ENCODE measurements around the gene SMPX.
A peak's percentile ranks its signal among the peaks of the same experiment; 100 is the strongest.
"Not testable (repeated sequence)": the region's sequence is repeated elsewhere in the genome, so short reads cannot be mapped to it uniquely, and the experiment has no call there.

SMPX gene

DNA sequence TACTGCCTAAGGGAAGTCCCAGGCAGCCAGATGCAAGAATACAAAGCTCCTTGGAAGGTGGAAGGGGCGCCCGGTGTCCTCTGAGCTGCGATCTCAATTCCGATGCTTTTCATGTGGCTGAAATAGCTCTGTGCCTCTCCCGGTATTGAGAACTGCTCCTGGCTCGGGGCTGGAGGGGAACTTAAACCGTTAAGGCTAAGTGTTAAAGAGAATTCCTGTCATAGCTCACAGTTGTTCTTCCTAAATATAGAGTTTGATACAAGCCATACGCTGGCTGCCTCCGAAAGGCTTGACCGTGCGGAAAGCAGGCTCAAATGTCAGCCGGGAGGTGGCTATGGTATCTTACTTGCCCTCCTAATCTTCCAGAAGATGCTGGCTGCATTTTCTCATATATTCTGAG is at the start of gene SMPX:
Gene SMPX, minus strand, starts transcription at position 157 of the 400 bp plus-strand sequence. CDS start 3,826 bp downstream, outside the sequence.
- no peak for DNase-seq

- no peak for DNase-seq
Measured at GRCh38 chrX:21806691-21807090, 48.8 kb upstream of the SMPX start.

DNA sequence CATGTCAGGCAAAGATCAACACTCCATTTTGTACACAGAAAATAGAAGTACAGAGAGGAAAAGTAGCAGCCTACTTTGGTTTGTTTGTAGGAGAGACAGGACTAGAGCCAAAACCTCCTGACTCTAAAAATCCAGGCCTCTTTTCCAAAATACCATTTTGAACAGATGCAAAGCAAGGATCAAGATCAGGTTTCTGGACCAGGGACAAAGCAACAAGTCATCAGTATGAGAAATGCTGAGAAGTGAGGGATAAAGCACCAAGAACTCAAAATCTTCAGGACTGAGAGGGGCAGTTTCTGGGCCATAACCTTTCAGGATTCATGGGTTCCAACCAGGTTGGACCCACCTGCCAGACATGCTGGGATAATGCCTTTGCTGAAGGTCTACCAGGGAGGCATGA is 44.9 kb upstream of the SMPX start:
- DNase-seq, result no peak

DNA sequence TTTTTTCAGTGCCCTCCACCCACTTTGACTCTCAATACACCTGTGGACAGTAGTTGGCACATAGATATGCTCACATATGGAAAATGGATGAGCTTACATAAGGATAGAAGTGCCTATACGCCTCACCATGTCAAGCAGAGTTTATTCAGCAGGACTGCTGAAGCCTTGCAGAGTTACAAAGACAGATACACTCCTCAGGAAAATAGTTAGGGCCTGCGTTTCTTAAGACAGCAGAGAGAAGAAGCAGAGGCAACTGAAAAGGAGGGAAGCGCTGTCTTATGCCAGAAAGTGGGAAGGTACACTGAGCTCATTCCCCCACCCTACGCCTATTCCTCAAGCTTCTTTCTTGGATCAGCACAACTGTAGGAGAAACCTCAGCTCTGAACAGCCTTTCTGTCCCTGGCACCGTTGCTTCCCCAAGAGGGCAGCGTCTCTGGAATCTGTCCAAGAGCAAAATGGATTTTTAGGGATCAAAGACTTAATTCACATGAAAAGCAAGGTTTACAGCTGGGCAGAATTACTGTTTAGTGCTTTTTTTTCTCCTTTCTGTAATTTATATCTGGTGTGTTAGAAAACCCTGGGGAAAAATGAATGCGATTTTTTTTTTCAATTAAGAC is 44.2 kb upstream of the SMPX start:
- DNase-seq, result no peak

GRCh38 chrX:21800344-21800770 is 42.4 kb upstream of the SMPX start:
- DNase-seq, result no peak

- no peak for DNase-seq
Measured at GRCh38 chrX:21799767-21800166, 41.9 kb upstream of the SMPX start.

- DNase-seq, result no peak
Measured at GRCh38 chrX:21798677-21799219, 40.8 kb upstream of the SMPX start.

GRCh38 chrX:21781976-21782375 is 24.1 kb upstream of the SMPX start:
- no peak for DNase-seq

GRCh38 chrX:21781525-21781924 is 23.6 kb upstream of the SMPX start:
- no peak for DNase-seq

GRCh38 chrX:21779095-21779494 is 21.2 kb upstream of the SMPX start:
- no peak for DNase-seq

DNA sequence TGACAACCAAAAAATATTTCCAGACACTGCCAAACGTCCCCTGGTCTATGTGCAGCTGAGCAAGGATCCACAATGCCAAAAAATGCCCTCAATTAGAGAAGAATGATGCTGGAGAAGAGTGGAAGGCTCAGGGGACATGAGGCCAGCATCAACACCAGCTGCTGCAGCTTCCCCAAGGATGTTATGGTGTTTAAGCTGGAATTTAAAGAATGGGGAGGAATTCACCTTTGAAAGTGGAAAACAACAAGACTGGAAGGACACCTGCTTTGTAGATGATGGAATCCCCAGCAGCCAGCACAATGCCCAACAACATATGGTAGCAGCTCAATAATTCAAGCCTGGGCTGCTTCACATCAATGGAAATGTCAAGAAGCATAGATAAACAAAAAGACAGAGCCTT is 20.3 kb upstream of the SMPX start:
- DNase-seq, result no peak

GRCh38 chrX:21775128-21775527 is 17.2 kb upstream of the SMPX start:
- DNase-seq, result not testable (repeated sequence)

DNA sequence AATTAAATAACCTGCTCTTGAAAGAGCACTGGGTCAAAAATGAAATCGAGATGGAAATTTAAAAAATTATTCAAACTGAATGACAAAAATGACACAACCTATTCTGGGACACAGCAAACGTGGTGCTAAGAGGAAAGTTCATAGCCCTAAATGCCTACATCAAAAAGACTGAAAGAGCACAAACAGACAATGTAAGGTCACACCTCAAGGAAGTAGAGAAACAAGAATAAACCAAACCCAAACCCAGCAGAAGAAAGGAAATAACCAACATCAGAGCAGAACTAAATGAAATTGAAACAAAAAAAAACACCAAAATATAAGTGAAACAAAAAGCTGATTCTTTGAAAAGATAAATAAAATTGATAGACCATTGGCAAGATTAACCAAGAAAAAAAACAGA is 15.1 kb upstream of the SMPX start:
- not testable (repeated sequence) for DNase-seq

DNA sequence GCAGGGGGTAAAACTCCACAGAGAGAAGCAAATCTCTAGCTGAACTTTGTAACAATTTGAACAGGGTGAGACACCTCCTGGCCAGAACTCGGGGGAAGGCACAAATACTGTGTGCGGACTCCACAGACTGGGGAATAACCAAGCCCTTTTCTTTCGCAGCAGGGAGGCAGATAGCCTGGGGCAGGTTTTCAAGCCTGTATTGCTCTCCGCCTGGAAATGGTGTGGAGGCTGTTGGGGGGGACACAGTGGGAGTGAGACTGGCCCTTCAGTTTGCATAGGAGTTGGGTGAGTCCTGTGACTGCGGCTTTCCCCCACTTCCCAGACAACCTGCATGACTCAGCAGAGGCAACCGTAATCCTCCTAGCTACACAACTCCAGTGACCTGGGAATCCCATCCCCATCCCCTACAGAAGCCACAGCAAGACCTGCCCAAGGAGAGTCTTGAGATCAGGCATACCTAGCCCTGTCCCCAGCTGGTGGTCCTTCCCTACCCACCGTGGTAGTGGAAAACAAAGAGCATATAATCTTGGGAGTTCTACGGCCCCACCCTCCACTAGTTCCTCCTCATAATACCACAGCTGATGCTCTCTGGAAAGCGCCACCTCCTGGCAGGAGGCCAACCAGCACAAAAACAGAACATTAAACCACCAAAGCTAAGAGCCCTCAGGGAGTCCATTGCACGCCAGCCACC is 12.9 kb upstream of the SMPX start:
- no peak for DNase-seq

GRCh38 chrX:21766101-21766500 is 8.2 kb upstream of the SMPX start:
- no peak for DNase-seq

DNA sequence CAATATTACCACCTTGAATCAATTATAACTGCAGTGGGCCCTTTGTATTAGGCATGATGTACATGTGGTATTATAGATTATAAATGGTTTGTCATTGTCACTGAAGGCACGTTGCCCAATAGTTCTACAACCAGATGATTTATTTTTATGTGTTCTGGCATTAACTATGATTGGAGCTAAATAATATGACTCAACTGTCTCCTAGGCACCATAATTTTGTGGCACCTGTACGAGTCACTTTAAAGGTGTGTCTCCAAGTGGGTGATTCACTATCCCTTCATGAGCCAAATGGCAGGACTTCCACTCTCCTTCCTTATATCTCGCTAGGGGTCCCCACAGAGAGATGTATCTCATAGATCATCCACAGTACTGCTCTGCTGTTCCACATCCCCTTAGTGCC is 6.1 kb upstream of the SMPX start:
- no peak for DNase-seq

- no peak for DNase-seq
Measured at GRCh38 chrX:21758488-21758887, 572 bp upstream of the SMPX start.

GRCh38 chrX:21756785-21757529 is 959 bp downstream of the SMPX start:
- DNase-seq, result no peak

DNA sequence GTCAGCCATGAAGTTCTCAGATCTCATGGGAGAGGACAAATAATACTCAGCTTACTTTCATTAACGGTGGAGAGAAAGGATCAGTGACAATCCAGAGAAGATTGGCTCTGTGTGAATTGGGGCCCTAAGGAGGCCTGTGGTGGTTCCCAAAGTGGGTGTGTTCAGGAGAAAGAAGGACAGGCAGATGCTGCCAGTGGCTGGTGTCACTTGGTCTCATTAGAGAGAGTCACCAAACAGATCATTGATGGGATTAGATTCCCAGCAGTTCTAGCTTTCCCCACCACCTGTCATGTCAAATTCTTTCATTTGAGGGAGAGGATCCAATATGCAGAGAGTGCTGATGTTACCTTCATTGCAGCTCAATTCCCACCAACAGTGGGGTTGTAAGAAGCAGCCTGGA is 8.0 kb downstream of the SMPX start:
- DNase-seq, result no peak

DNA sequence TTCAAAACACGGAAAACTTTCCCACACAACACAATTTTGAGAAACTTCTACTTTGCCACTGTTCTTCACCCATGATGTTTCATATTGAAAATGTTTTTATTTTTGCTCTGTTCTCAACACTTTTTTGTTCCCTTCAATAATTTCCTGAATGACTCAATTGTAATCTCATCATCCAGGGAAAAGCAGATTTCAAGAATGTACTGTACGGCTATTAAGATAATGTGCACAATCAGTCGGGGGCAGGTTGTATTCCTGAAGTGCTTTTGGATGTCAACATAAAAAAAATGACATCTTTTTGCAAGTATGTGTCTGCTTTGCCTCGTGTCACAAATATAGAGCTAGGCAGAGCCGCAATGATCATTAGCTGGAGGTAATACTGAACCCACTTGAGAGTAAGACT is 9.7 kb downstream of the SMPX start:
- no peak for DNase-seq

DNA sequence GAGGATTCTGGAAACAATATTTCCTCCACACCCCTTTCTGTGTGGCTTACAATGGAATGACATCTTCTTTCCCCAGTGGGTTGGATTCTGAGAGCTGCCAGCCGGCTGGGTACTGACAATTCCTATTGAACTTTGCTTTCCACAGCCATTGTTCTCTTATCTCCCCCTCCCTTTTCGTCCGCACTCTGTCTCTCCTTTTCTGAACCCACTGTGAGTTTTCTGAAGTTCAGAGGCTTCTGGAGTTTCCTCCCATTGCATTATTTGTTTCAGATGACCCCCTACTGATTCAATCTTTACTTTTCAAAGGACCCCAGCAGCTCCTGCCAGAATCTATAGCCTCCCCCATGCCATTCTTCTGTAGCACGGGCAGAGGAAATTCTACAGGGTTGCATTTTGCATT is 10.4 kb downstream of the SMPX start:
- DNase-seq, result no peak

GRCh38 chrX:21745756-21746155 is 12.2 kb downstream of the SMPX start:
- peak; percentile 24 to 39 for DNase-seq

GRCh38 chrX:21744721-21745120 is 13.2 kb downstream of the SMPX start:
- DNase-seq, result no peak

DNA sequence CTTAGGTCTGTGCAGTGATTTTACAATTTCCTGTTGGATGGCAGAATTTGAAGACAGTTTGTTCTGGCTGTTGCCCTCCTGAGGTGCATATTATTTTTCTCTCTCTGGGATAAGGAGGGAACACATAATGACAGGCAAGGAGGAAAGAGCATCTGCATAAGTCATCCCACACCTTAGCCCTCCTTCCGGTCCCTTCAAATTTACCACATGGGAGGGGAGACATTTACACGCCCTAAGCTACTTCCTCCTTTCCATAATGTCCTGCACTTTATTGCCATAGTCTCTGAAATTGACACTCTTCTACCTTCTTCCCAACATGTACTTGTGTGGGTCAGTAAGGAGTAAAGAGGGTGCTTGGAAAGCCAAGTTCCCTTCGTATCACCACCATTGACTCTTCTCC is 13.9 kb downstream of the SMPX start:
- DNase-seq, result no peak
